GM08714 (cell line): Measurements from ENCODE around the gene ARL6IP1.
A peak's percentile ranks its signal among the peaks of the same experiment; 100 is the strongest.

Experiments used
- H3K4me3 ChIP-seq: fragments of 200-500 bp; sonication (Bioruptor generic); 2 replicates; pipeline ENCODE4 v1.5.1; 2014; ENCODE audit warnings: mild to moderate bottlenecking, low read length, inconsistent platforms
- ZNF274 ChIP-seq: IDR thresholded peaks from 2 replicates; pipeline ENCODE4 v1.6.1; 2012; ENCODE audit warnings: mild to moderate bottlenecking, low read depth, low read length

Gene ARL6IP1

DNA sequence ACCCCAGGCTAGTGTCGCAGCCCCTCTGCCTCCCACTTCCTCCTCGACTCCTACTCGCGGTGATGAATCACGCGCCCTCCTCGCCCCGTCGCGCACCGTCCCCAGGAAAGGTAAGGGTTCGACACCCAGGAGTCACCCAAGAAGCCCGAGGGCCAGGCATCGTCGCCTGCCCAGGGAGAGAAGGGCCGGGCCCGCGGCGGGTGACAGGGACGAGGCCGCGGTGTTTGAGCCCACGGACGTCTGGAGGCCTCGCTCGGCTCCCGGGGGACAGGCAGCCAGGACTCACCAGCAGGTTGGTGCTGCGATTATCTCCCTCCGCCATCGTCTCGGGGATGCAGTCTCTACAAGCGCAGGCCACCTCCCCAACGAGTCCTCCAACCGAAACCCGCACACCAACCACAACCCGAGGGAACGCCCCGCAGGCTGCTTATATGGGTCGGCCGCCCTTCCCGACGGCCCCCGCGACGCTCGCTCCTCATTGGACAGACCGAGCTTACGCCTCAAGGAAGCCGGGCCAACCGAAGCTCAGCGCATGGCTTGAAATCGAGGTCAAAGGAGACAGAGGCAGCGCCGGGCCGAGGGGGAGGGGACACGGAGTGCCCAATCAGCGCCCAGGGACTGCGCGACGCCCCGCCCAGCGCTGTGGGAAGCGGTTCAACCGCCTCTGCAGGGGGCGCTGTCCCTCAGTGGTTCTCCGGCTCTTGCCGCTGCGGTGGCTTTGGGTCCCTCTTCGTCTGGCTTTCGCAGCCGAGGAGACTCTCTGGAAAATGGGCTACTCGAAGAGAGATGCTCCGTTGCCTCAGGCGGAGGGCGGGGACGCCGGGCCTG, at the start of gene ARL6IP1:
ARL6IP1 (minus strand) TSS at position 405 of the 828 bp plus-strand sequence; CDS start at position 322, 83 bp downstream.
- TF ChIP-seq ZNF274: no peak
- H3K4me3 ChIP-seq: peak within 1 kb of the TSS; percentile 75

DNA sequence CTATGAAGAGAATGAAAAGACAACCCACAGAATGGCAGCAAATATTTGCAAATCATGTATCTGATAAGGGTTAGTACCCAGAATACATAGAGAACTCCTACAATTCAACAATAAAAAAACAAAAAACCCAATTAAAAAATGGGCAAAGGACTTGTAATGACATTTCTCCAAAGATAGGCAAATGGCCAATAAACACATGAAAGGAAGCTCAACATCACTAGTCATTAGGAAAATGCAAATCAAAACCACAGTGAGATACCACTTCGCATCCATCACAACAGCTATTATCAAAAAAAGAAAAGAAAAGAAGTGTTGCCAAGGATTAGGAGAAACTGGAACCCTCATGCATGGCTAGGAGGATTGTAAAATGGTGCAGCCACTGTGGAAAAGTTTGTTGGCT, 45.1 kb upstream of the ARL6IP1 start:
- no peak overlapping the region for H3K4me3 ChIP-seq
- TF ChIP-seq ZNF274: no peak

DNA sequence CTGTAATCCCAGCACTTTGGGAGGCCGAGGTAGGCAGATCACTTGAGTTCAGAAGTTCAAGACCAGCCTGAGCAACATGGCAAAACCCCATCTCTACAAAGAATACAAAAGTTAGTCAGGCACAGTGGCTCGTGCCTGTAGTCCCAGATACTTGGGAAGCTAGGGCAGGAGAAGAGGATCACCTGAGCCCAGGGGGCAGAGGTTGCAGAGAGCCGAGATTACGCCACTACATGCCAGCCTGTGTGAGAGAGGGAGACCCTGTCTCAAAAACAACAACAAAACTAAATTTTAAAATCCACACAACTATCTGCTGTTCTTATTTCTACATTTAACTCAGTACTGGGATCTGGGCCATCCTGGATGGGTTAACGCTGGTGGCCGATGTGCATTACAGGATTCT, 41.2 kb upstream of the ARL6IP1 start:
- no peak for TF ChIP-seq ZNF274
- H3K4me3 ChIP-seq: no peak overlapping the region

DNA sequence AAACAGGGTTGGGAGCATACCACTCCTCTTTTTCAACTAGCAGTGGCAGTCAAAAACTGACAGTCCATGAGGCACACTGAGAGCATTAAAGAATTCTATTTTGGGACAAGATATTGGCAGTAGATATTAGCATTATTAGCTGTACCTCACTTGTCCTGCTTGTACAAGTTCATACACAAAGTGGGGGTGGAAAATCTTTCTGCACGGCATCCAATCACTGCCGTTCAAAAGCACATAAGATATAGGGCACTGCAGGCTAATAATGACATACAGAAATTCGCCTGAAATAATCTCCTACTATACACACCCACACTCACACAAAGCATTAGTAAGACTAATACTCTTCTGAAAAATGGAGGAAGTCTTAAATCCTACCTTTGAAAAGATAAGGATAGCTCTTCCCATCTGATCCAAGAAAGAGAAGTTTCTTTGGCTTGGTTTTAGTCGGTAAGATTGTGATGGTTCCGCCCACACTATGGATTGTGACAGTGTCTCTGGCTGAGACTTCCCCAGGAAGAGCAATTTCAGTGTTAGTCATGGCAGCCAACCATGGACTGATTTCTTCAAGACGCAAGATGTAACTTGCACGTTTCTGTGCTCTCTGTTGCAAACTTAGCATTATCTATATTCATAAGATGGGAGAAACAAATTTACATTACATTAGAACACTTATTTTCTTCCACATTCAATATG, 40.6 kb upstream of the ARL6IP1 start:
- H3K4me3 ChIP-seq: no peak overlapping the region
- no peak for TF ChIP-seq ZNF274

DNA sequence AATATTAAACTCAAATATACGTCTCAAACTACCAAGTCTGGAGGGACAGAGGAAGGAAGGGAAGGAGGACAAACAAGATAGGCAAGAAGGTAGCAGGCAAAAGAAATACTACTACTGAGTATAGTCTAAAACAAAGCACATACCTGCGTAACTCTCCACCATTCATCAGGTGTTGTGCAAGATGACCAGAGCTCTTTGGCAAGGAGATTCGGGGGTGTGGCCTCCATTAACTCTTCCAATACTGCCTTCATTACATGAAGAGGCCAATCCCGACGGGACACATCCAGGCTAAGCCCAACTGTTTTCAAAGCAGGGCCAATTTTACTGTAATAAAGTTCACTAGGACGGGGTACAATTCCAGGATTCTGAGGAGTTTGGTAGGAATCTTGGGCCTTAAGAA, 38.2 kb upstream of the ARL6IP1 start:
- TF ChIP-seq ZNF274: no peak
- H3K4me3 ChIP-seq: no peak overlapping the region

DNA sequence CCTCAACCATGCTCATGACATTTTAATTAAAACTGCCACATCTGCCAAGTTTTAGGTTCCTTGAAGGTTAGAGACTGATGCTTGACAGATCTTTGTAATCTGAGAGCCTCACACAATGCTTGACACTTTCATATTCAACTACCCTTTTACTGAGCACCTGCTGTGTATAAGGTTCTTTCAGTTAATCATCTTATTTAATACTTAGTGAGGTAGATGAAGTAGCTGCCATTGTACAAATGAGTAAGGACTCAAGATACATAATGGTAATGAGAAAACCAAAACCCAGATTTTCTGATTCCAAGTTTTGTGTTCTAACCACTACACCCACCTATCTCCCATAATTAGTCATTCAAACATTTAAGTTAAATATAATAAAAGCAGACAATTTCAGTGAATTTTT, 35.4 kb upstream of the ARL6IP1 start:
- no peak for TF ChIP-seq ZNF274

DNA sequence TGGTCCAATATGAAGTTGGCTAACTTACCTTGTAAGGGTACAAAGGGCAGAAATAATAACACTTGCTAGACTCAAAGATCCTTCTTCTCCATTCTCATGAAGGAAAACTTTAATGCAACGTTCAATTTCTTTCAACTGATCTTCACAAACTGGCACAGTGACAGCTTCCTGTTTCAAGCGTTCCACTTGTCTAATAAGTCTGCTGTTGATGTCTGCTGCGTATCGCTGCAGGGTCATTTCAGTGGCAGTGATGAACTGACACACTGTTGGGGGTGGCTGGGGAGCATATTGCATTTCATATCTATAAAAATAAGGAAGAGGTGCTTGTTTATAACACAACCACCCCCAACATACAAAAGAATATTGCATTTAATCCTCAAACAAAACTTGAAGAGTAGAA, 33.5 kb upstream of the ARL6IP1 start:
- H3K4me3 ChIP-seq: no peak overlapping the region
- no peak for TF ChIP-seq ZNF274

More for the DNA sequence above, 35.4 kb upstream of the ARL6IP1 start:
- no peak overlapping the region for H3K4me3 ChIP-seq

DNA sequence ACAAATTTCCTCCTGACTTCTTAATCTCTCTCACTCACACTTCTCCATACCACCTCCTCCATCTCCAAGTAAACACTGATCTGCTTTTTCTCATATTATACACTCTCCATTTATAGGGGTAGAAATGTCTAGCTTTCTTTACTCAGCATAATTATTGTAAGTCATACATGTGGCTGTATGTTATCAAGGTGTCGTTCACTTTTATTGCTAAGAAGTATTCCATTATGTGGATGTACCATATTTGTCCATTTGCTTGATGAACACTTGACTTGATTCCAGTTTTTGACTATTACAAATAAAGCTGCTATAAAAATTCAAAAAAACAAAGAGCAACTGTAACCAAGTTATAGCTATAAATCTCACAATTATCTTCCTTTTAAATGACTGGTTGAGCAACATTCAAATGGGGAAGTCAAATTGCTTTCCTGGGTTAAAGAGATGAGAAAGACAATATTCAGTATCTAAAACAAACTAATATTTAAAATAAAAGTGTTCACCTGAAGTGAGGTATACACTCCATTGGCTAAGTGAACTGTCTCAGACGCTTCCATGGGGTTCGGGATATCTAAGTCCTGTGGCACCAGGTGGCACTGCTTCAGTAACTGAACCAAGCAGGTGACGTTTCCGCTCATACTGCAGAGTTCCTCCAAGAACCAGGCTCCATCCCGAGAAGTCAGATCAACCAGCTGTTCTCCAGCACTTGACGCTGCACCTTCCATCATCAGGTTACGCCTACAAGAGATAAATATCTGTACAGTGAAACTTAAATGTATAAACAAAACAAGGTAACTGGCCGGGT, 32.6 kb upstream of the ARL6IP1 start:
- no peak overlapping the region for H3K4me3 ChIP-seq
- no peak for TF ChIP-seq ZNF274

DNA sequence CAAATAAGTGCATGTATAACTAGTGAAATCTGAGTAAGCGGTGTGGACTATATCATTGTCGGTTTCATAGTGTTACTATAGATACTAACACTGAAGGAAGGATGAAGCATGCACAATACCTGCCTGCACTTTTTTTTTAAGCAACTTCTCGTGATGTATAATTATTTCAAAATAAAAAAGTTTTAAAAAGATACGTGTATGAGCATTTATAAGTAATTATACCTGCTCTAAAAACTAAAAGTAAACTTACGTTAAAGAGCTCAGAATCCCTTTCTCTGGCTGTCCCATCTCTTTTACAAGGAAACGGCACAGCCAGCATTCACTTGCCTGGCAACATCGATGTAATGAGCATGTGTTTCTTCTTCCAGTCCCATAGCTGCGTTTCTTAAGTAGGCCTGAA, 31.3 kb upstream of the ARL6IP1 start:
- no peak overlapping the region for H3K4me3 ChIP-seq
- TF ChIP-seq ZNF274: no peak

DNA sequence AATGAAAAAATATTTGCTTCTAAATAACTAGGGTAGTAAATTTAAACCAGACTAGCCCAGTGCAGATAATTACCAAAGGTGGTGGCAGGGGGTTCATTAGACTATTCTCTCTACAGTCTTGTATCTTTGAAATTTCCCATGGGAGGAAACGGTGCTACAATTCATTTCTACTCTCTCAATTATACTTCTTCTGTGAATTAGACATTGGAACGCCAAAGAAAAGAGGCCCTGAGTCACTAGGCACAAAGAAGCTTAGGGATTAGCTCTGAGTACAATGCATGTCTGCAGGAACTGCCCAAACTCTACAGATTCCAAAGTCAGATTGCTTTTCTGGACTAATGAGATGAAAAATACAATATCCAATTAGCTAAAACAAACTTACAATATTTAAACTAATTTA, 30.7 kb upstream of the ARL6IP1 start:
- H3K4me3 ChIP-seq: no peak overlapping the region
- TF ChIP-seq ZNF274: no peak

DNA sequence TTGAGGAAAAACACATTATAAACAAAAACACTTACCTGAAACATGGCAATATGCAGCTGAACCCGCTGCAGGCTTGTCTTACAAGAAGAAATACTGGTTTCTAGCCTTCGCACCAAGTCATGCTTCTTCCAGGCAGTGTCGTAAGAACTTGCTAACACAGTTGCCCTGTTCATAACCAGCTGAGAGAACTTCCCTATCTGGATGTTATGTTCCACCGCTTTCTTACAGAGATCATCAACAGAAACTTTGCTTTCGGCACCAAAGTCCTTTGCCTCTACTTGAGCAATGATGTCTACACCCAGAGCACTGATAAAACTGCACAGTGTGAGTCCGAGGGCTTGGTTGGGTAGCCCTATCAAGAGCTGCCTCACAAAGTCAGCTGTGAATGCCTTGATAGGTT, 27.9 kb upstream of the ARL6IP1 start:
- H3K4me3 ChIP-seq: no peak overlapping the region
- no peak for TF ChIP-seq ZNF274

DNA sequence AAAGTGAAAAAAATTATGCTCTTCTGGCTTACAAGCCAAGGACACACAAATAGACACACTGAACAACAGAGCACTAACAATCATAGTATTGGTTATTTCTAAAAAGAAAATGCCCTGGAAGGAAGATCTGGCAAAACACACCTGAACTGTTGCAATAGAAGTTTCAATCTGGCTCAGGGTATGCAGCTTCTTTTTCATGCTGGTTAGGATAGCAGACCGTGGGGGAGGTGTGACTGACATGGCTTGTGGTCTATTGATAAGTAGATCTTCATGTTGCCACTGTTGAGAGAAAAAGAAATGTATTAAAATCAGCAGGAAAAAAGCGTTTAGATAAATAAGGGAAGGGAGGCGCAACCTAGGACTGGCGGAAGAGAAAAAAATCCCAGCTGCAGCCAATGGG, 26.5 kb upstream of the ARL6IP1 start:
- H3K4me3 ChIP-seq: no peak overlapping the region
- TF ChIP-seq ZNF274: no peak

DNA sequence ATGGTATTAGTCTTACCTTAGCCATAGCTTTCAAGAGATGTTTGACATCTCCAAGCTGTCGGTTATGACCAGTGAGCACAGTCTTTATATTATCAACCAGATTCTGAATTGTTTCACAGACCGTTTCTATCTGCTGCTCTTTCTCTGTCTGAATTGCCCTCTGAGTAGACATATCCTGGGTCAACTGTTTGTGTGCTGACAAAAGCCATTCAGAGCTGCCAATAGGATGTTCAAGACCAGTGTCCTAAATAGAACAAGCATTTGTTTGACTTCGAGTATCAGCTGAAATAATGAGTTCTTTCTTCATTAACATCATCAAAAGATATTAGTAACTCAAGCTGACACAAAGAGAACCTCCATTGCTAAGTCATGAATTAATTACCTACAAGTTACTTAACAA, 14.9 kb upstream of the ARL6IP1 start:
- no peak for TF ChIP-seq ZNF274

DNA sequence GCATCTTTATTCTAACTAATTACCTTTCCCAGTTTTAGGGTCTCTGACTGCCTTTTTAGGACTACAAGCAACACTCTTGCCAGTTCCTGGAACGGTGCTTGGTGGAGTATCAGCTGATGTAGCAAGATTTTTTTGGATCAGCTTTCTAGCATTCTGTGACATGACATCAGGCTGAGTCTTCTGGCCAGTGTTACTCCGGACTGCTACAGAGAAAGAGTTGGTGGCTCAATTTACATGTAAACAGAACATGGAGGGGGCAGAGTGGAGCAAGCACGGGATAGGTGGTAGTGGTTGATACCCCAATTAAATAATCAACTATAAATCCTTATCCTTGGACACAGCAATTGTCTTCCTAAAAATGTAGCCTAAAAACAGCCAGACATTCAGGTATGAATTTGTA, 10.6 kb upstream of the ARL6IP1 start:
- no peak for TF ChIP-seq ZNF274
- H3K4me3 ChIP-seq: no peak overlapping the region

More for the DNA sequence above, 14.9 kb upstream of the ARL6IP1 start:
- no peak overlapping the region for H3K4me3 ChIP-seq
